Anterior cingulate cortex (tissue), 58 donors: ENCODE data around the gene EIF3K.

Experiments used
- DNase-seq, 58 donors: peaks; one replicate each; lab custom pipeline; 2025; lab: John Stamatoyannopoulos, UW

The EIF3K gene

DNA sequence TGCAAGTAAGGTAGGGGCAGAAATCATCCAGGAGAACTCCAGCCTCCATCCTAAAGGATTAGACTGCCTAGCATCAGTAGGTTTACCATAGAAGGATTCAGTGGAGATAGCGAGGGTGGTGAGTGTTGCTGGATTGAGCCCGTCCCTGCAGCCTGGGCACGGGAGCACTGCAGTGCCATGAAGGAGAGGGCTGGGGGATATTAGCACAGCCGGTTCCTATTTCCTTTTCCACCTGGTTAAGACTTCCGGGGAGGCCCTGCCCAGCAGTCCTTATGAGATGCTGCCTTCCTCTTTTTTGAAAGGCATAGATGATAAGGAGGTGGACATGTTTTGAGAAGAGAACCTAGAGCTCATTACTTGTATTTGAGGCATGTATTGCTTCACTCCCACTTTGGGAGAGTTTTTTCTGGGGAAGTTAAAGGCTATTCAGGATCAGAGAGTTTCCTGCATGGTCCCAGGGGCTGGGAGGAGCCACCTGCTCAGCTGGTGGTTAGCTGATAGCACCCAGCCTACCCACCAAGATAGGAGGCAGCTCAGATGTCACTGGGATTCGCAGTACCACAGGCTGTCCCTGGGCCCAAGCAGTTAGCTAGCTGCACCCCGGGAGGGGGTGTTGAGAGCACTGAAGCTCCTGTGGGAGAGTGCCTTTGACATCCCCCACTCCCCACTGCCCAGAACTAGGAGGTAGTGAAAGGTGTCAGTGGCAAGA lies 45.7 kb downstream of the EIF3K start:
- no peak for DNase-seq

DNA sequence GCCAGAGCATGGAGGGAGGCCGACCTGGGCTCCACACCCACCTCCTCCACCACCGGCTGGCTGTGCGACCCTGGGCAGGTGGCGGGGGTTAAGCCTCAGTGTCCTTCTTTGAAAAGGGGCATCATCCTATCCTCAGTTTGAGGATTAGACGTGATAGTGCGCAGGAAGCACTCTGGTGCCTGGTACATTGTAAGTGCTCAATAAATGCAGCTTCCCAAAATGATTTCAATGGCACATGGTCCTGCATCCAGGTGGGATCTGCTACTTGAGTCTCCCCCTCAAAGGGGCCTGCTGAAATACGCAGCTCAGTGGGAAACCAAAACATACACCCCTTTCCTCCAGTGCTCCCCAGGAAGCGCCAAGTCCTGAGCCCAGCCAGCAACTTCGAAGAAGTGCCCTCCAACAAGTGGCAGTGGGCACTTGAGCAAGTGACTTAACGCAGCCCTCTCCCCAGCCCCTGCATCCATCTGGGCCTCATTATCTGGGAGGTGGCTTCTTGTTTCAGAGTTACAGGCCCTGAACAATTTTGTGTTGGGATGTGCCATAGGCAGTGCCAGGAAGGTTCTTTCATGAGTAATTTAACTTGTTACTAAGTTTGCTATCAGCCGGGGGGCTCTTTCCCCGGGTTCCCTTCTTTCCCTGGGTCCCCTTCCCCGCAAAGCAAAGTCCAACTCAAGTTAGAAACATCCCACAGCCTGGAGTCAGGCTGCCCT lies 46.4 kb downstream of the EIF3K start:
- DNase-seq, result no peak

DNA sequence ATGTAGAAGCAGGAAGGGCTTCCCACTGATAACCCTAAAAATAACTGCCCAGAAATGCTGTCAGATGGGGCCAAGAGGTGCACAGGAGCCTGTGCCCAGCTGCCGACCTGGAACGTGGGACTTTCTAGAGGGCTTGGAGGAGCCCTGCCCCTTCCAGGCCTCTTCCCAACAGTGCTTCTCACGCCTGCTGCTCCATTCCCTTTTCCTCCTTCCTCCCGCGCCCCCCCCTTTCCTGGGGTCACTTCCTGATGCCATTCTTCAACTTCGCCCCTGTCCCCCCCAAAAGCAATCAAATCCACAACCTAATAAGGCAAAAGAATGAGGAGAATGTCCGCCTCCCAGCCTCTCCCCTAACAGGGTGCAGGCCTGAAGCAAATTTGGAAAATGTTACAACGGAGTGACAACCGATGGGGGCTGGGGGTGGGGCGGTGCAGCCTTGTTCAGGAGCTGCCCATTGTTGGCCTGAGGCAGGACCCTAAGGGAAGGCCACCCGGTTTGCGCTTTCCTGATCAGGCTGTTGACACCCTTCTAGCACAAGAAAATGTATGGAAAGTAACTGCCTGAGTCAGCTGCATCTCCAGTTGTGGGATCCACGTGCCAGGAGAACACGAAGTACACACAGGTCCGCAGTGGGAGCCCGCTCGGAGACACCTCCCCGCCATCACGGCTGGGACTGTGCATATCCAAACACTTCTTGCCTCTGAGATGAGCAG lies 47.1 kb downstream of the EIF3K start:
- no peak for DNase-seq

DNA sequence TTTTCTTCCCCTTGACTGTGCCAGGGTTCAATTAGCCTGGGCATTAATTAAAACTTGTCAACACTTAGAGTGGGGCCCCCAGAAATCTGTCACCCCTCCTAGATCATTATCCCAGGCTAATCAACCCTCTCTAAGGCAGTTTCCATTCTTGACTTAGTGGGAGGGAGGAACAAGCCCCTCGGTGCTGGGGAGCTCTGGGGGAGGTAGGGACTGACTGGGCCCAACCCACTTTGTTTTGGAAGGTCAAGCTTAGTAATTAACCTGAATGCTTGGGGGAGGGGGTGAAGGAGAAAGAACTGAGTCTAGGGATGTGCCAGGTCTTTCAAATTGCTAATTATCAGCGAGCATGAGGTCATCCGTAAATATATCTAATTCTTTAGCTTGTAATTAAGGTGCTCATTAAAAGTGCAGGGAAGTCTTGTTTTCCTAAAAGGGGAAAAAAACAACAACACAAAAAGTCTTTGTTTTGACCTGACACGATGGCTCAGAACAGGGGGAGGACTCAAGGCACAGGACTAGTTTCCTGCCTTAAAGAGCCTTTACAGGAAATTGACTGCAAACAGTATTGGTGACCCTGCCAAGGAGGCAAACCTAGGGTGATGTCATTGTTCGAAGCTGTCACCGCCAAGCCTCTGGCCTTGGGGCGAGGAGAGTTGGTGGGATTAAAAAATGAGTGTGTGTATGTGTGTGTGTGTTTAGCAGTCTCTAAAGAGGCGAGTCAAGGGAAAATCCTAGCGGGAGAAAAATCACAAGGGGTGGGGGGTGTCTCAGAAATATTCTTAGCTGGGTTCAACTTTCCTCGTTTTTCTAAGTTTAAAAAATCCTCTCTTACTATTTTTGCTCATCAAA lies 47.9 kb downstream of the EIF3K start:
- DNase-seq, result peak in 6 of 58 donors; percentile 12 to 51 (median 20)

DNA sequence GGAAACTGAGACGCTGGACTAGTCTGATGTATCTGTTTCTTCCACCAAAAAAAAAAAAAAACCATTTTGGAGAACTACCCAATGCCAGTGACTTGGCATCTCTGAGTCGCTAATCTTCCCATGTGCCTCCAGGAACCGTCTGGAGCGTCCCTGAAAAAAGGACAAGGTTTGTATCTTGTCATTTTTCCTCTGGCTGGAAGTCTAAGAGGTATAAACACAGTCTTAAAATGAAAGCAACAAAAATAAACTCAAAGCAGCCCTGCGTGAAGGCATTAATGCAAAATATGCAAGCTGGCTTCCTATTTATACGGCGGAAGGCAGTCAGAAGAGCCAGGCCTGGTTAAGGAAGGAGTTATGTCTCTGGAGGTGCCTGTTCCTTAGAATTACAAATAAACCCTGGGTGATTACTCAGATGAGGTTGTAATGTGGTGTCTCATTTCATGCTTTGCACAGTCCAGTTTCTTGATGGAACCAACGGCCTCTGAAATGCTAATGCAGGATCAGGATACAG lies 48.7 kb downstream of the EIF3K start:
- DNase-seq, result peak in 2 of 58 donors; percentile 23 to 25

DNA sequence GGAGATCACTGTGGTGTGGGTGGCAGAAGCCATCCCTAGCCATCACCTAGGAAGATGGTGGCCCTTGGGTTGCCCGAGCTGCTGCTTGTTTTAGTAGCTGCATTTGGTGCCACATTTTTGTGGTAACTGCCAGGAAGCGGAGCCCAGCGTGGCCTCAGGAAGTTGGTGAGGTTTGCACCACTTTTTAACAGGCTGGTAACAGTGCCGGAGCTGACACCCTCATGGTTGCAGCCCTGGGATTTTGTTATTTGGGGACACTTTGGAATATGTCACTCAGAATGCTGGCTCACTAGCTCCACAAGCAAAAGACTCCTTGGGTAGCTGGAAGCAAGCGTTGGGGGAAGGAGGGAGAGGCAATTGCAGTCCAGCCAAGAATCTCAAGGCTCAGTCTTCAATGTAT lies 50.6 kb downstream of the EIF3K start:
- no peak for DNase-seq

DNA sequence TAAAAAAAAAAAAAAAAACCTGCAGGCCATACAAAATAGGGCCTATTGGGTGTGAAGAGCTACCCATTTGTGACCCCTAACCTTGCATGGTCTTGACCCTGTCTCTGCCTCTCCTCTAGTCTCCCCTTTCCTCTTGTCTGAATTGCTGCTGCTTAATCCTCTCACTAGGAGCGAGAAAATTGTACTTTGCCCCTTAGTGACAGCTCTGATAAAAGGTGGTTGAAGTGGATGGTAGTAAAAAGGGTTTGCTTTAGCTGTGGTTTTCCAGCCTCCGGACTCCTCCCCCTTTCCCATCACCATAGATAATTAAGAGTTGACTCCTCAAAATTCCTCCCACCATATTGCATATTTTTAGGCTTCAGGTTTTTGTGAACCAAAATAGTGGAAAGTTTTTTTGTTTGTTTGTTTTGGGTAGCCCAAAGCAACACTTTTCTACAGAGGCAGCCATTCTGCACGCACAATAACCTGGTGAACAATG lies 52.0 kb downstream of the EIF3K start:
- DNase-seq, result no peak

DNA sequence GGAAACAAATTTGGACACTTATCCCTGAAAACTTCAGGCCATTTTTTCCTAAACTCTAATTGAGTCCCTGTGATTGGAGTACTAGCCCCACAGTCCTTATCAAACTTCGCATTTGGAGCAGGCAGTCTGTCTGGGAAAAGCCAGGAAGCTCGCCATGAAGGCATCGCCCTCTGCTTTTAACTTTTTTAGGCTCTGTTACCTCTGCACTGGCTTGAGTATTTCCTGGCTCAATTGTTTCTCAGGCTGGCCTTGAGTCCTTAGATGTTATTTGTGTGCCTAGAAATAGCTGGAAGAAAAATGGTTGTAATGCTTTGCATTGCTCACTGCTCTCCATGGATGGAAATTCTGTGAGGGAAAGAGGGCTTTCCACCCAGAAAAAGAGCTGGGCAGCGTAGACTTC lies 52.7 kb downstream of the EIF3K start:
- DNase-seq, result no peak

DNA sequence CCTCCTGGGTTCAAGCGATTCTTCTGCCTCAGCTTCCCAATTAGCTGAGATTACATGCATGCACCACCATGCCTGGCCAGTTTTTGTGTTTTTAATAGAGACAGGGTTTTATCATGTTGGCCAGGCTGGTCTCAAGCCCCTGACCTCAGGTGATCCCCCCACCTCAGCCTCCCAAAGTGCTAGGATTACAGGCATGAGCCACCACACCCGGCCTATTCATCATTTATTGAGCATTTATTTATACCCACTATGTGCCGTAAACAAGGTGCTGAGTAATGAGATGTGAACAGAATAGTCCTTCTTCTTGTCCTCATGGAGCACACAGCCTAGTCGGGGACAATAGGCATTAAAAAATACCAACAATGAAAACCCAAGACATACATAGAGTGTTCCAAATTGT lies 54.0 kb downstream of the EIF3K start:
- DNase-seq, result no peak

DNA sequence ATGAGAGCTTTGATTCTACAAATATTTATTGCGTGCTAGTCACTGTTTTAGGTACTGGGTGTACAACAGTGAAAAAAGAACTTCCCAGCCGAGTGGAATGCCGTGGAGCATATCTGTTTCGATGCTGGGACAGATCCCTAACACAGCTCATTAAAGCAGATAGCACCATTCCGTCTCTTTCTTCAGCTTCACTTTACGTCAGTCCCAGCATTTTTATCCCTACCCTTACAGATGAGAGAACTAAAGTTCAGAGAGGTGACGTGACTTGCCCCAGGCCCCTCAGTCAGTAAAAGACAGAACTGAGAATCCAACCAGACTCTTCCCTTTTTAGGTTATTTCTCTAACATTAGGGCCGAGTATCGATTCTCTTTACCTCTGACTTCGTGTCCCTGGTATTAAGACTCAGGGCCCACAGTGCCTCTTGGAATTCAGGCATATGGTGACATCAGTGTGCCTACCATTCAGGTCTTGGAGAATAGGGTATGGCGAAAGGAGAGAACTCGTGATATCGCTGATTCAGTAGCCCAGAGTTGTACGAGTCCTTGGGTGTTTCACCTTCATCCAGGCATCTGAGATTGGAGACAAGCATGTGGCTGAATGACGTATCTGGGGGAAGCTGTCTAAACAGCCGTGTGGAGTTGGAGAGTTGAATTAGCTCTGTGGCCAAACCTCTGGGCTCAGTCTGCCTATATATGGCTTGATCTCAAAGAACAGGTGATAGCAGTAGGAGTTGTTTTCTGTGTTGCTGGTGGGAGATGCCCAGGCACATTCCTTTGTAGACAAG lies 55.6 kb downstream of the EIF3K start:
- no peak for DNase-seq

DNA sequence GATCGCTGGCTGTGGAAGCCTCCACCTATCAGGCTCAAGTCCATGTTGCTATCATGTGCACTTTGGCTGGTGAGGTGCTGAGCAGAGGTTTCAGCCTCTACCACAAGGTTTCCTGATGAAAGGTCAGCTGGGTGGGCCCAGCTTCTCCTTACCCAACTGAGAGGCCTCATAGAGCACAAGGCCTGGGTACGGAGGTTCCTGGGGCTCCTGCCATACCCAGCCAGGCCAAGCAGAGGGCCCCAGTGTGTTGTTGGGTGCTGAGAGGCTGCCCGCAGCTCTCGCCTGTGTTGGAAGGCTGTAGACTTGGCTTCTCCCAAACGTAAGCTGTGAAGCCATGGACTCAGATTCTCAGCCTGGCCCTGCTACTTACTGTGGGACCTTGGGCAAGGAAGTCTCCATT lies 56.6 kb downstream of the EIF3K start:
- DNase-seq, result peak in 11 of 58 donors; percentile 10 to 42 (median 30)

DNA sequence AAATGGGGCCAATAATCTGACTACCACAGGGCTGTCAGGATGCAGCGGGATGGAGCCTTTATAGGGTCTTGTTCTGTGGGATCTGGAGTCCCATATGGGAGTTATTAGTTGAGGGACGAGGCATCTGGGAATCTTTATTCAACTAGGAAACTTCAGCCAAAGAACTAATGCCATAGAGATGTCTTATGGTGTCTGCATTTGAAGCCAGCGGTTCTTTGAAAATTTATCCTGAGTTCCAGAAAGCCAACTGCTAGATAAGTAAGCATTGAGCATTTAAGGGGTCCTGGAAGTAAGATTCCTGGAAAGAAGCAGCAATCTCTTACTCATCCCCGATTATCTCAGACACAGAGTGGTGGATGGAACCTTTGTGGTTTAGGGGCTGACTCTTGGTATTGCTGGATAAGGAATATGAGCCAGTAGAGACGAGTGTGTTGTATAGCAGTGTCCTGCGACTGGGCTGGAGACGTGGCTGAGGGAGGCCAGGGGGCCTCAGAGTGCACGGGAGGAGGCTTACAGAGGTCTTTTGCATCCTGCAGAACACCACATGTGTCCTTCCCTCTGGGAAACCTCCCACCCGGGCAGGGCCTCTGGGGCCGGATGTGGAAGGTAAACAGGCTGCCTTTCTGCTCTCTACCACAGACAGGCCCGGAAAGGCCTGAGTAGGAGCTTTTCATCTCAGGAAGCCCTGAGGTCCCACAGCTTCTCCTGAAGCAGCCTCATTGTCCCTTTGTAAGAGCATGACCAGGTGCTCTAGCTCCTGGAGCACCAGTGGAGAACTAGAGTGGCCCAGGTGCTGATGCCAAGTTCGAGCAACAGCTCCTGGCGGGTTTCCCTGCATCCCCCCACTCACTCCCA lies 57.3 kb downstream of the EIF3K start:
- no peak for DNase-seq

DNA sequence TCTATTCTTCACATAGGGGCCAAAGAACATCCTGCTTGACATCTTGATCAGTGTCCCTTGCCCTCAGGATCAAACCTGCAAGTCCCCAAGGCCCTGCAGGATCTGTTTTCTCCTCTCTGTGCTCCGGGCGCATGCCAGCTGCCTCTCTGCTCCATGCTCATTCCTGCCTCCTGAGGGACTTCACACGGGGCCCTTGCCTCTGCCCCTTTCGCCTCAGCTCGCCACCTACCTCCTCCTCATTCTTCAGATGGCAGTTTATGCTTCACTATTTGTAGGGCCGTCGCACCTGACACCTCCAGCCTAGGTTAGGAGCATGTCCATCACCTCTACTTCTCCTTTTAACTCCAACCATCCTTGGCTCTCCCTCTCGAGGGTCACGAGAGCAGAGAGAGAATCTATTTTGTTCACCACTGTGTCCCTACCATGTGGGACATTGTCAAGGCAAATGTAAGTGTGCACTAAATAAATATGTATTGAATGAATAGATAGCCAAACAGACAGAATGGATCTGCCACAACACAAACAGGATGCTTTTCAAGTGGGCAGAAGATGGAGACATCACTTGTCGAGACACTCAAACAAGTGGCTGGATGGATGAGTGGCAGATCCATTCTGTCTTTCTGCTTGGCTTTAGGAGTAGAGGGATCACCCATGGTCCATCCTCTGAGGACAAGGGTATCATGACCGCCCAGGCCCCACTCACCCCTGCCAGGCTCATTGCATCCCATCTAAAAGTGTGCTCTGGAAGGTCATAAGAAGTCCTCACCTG lies 58.1 kb downstream of the EIF3K start:
- no peak for DNase-seq

DNA sequence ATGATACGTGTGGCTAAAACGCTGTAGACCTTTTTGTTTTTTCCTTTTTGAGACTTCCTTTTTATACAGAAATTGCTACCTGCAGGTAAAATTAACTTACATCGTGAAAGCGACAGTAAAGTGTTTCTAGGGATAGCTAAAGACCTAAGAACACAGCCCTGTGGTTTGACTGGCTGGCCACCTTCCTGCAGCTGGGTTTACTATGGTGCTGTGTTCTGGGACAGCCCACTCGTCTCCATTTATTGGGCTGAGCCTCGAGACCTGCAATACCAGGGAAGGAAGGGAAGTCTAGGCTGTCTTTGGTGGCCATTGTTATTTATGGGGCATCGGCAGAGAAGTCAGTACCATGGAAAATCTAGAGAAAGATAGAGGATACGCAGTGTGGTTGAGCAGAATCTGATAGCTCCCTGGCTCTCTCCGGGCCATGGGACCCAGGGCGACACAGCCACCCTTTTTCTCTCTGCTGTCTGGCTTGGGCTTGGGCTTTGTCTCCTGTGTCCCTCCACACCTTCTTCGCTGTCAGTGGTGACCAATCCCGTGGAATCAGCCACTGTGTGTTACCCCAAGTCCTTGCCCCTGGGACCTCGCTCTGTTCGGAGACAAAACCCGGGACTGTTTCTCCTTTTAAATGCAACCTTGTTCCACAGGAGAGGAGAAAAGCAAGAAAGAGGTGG lies 59.4 kb downstream of the EIF3K start:
- no peak for DNase-seq

DNA sequence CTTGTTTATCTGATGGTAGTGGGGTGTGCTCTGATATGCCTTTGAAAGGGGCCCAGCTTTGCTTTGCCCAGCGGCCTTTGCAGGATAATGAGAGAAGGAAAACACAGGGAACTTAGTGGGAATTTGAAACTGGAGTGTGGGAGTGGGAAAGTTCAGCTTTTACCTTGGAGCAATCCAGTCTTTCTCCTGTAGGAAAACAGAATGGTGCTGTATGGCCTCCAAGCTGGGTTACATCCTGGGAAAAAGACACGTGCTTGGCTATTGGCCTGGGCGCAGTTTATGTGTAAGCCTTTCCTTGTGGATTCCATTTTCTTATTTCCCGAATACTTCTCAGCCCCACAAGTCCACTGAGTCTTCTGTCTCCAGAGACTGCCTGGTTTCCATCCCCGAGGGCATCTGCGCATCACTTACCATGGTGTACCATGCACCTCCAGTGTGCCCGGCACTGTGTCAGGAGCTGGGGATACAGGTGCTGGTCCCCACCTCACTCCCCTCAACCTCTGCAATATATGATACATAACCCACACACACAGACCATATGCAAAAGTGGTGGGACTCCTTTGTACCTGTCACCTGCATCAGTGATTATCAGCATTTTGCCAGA lies 60.0 kb downstream of the EIF3K start:
- DNase-seq, result no peak

DNA sequence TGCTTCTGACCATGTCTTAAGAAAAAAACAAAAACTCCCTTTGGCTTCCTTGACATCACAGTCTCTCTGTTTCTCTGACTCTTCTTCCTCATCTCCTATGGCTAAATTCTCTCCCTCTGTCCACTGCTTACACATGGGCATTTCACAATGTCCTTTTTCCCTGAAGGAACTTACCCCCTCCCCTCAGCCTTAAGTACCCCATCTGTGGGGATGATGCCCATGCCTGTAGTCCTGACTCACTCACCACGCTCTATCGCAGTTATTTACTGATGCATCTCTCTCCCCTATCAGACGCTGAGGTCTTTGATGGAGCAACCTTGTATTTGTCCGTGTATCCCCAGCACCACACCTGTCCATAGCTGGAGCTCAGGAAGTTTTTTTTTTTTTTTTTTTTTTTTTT lies 60.9 kb downstream of the EIF3K start:
- DNase-seq, result no peak
